Measurements from ENCODE around the gene PKMYT1. TPM values are rescaled to one million over a fixed set of nuclear protein-coding genes. Genes with fewer than 3 reads are reported as not detected.

Gene PKMYT1
- total and polyA plus RNA-seq, 9 of the 15 experiments (the other 6 are each of a cell fraction or from before 2014, with no cell fraction given), result 8.7 to 201 (median 37.8) TPM

- TF ChIP-seq TFAP4 (CRISPR knock-in tag; IDR thresholded peaks at IDR 0.05; ENCODE audit: borderline replicate concordance) (peak; percentile 92), HEY1 (CRISPR knock-in tag; IDR thresholded peaks at IDR 0.05; ENCODE audit: borderline replicate concordance) (no peak), POLR2A (conservative IDR thresholded peaks at IDR 0.05) (peak; percentile 70), IRF2 (CRISPR knock-in tag; IDR thresholded peaks at IDR 0.05) (peak; percentile 83; the same call in 1 of the 2 replicates), DIDO1 (tag; IDR thresholded peaks at IDR 0.05; ENCODE audit: low read depth) (no peak), HLTF (IDR thresholded peaks at IDR 0.05) (no peak), SAFB (IDR thresholded peaks at IDR 0.05; ENCODE audit: borderline replicate concordance, low read depth, low read length) (no peak), L3MBTL2 (IDR thresholded peaks at IDR 0.05) (peak; percentile 66), RCOR1 (IDR thresholded peaks at IDR 0.05; ENCODE audit: borderline replicate concordance in 1 of 2, low read depth in 2 of 2, low read length in 2 of 2) (peak in 1 of 2 experiments; percentile 64; a peak in 2 of 4 replicates), MCM3 (IDR thresholded peaks at IDR 0.05) (no peak), ZBTB1 (CRISPR knock-in tag; IDR thresholded peaks at IDR 0.05; ENCODE audit: borderline replicate concordance, low read depth) (0 out of 2 replicates have a peak, but pooled peaks have one; percentile 77), OTX1 (CRISPR knock-in tag; IDR thresholded peaks at IDR 0.05) (no peak), PRDM10 (IDR thresholded peaks at IDR 0.05; ENCODE audit: partially characterized antibody) (peak; percentile 65), KLF6 (CRISPR knock-in tag; IDR thresholded peaks at IDR 0.05; ENCODE audit: borderline replicate concordance) (no peak), RBM22 (IDR thresholded peaks at IDR 0.05; ENCODE audit: low read depth, low read length, poor library complexity, severe bottlenecking) (peak; percentile 49), SP1 (CRISPR knock-in tag; IDR thresholded peaks at IDR 0.05) (peak; percentile 95), KDM5B (IDR thresholded peaks at IDR 0.05; ENCODE audit: insufficient replicate concordance, low read depth, low read length) (peak; percentile 43), ZNF274 (IDR thresholded peaks at IDR 0.05; ENCODE audit: borderline replicate concordance, low read depth, low read length) (no peak), ZBTB12 (CRISPR knock-in tag; IDR thresholded peaks at IDR 0.05) (0 out of 2 replicates have a peak, but pooled peaks have one; percentile 55), ZNF232 (CRISPR knock-in tag; IDR thresholded peaks at IDR 0.05) (no peak; the same call in 1 of the 2 replicates), FOXO4 (CRISPR knock-in tag; IDR thresholded peaks at IDR 0.05) (no peak), CC2D1A (IDR thresholded peaks at IDR 0.05) (peak; percentile 86; the same call in 1 of the 2 replicates)
Measured at GRCh38 chr16:2968738-2969544, 11.3 kb downstream of the PKMYT1 start, which contains the start of gene PAQR4 (continued).
